GM04503 (cell line): ENCODE data around the gene TLR6.
"Not testable (repeated sequence)": the region's sequence is repeated elsewhere in the genome, so short reads cannot be mapped to it uniquely, and the experiment has no call there.

Experiments used
- DNase-seq: peaks from one replicate; pipeline ENCODE4 v3.0.0-alpha.2; 2012; ENCODE audit warnings: low read depth

TLR6 gene

DNA sequence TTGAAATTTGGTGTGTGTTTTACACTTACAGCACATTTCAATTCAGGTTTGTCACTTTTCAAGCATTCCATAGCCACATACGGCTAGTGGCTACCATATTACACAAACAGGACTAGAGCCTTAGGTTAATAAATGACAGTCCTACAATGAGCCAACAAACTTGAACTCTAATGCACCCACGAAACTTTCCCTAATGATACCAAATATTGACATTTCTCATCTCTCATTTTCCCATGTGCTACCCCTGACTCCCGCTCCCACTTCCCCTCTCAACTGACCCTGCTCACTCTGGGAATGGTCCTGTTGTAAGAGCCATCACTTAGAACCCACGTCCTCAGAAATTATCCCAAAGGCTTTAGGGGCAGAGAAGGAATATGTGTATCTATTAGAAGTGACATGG is 68.9 kb downstream of the TLR6 start:
- DNase-seq, result no peak

- no peak for DNase-seq
Measured at GRCh38 chr4:38785901-38786402, 70.7 kb downstream of the TLR6 start.

DNA sequence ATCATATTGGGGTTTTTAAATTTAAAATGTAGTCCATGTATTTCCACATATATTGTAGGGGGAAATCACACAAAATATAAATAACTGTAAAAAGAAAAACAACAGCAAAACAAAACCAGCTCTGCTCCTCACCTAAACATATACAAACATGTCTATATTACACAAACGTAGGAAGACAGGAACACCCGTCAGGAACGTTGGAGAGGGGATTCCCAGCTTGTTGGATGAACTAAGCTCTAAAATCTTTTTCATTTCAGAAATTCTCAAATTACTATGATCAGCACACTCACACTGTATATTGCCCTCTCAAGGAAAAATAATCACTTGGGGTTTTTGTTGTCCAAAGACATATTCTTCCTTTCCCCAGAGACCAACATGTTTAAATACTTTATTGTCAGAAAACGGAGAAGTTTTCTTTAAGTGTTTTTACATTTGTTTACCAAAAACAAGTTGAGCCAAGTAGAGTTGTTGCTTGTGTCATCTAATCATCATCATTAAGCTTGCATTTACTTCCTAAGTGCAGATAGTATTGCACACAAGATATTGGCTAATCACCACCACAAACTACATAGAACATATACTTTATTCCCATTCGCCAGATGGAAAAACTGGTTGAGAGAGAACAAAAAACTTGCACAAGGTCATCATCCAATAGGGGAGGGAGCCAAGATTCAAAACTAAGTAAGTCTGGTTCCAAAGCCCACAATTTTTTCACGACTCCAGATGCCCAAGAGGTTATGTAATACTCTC is 71.4 kb downstream of the TLR6 start:
- no peak for DNase-seq

DNA sequence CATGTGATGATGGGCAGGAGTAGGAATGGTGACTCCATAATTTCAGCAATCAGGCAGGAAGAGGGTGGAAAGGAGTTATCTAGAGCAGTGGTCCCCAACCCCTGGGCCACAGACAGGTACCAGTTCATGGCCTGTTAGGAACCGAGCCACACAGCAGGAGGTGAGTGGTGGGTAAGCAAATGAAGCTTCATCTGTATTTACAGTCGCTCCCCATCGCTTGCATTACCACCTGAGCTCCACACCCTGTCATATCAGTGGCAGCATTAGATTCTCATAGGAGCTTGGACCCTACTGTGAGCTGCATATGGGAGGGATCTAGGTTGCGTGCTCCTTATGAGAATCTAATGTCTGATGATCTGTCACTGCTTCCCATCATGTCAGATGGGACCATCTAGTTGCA is 72.5 kb downstream of the TLR6 start:
- no peak for DNase-seq

DNA sequence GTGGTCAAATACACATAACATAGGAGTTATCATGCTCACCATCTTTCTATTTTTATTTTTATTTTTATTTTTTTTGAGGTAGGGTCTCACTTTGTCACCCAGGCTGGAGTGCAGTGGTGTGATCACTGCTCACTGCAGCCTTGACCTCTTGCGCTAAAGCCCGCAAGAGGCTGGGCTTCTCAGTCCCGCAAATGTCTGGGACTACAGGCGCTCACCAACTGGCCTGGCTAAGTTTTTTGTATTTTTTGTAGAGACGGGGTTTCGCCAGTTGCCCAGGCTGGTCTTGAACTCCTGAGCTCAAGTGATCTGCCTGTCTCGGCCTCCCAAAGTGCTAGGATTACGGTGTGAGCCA is 73.5 kb downstream of the TLR6 start:
- DNase-seq, result no peak

DNA sequence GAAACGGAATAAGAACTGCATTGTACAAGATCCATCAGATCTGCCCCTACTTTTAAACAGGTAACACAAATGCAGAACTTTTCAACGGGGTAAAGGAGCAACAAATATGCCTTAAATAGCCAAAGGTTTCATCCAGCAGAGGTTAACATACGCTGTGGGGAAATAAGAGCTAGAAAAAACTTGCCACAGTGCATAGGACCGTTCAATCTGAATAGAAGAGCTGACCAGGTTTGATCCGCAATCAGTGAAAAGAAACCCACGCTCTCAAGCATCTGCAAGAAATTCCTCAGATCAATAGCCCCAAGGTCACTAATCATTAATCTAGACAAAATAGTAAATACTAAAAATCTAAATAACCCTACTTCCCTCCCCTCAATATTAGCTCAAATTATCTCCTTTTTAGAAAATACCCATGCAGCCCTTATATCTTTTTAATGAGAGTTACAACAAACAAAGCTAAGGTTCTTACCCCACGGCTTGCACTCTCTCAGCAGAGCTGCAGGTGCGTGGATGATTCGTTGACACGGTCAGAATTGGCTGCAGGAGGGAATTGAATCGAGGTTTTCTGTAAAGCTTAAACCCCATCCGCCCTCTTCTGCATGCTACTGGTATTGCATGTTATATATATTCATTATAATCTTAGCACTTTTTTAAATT is 74.0 kb downstream of the TLR6 start, which contains the start of gene TLR10:
Gene TLR10 (minus strand): TSS at position 539 of the 657 bp plus-strand sequence. CDS start 7,400 bp downstream, outside the sequence.
- no peak for DNase-seq

DNA sequence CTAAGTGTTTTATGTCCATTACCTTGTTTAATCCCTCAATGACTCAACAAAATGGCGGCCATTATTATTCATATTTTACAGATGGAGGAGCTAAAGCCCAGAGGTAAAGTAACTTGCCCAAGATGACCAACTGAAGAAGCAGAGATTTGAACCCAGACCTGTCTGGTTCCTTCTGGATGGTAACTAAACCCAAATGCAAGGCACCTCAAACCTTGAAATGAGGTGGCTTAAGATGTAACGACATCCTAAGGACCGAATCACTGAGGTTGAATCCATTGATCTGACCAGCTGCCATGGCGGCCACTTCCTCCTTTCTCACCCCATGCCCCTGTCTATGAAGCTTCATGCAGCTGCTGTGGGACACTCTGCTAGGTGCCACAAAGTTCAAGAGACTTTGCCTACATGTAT is 74.8 kb downstream of the TLR6 start:
- no peak for DNase-seq

DNA sequence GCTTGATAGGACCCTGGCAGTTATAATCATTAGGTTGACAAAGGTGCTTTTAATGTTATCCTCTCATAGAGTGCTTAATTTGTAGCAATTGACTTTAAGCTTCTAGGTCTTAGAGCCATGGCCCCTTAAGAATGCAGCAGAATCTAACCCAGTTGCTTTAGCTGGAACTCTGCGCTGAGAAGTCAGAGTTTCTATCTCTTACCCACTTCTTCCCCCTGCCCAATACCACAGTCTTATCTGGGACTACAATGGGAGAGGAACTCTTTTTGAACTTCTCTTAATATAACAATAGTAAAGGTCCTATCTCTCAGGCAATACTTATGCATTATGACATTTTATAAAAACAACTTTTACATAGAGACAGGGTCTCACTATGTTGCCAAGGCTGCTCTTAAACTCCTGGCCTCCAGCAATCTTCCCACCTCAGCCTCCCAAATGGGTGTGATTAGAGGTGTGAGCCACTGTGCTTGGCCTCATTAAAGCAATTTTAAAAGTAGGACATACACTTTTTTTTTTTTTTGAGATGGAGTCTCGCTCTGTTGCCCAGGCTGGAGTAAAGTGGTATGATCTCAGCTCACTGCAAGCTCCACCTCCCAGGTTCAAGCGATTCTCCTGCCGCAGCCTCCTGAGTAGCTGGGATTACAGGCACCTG is 75.7 kb downstream of the TLR6 start:
- DNase-seq, result no peak

GRCh38 chr4:38779790-38780189 is 76.8 kb downstream of the TLR6 start:
- DNase-seq, result no peak

- not testable (repeated sequence) for DNase-seq
Measured at GRCh38 chr4:38777925-38778324, 78.7 kb downstream of the TLR6 start.

GRCh38 chr4:38775326-38775725 is 81.3 kb downstream of the TLR6 start:
- no peak for DNase-seq

DNA sequence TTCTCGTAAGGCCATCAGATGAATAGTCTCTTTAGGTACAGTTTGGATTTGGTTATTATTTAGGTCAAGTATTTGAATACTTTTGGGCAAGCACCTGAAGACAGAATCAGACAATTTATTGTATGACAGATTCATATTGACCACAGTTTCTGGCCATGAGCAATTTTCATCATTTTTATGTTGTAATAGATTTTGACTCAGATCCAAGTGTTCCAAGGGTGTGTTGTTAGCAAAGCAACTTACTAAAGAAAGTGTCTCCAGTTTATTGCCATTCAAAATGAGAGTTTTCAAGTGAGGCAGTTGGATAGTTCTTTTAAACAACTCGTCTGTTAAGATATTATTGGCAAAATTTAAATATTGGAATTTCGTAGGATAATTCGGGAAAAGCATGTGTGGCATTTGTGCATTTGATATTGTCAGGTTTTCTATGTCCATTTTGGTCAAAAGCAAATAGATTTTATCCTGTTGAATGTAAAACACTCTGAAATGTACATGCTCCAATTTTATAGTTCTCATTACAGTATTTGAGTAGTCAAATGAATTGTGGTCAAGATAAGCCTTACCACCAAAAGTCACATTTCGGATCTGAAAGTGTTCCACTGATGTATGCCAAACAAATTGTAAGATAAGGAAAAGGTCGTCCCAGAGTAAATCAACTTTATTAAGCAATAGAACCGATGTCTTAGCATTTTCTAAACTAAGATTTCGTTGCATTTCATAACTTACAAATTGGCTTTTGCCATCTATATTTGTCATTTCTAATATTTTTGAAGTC is 82.2 kb downstream of the TLR6 start:
- DNase-seq, result no peak
